IPS DF 6.9 (cell line): Measurements from ENCODE around the gene CCDC88C.

Experiments
- DNase-seq: peaks from one replicate; pipeline ENCODE4 v3.0.0-alpha.2; 2013; ENCODE audit warnings: low read depth, low spot score
- H3K27ac ChIP-seq: one replicate; pipeline ENCODE4 v1.5.1; 2013; ENCODE audit warnings: low read length, control low read depth
- H3K27me3 ChIP-seq: 2 replicates; pipeline ENCODE4 v1.6.1; 2013; ENCODE audit warnings: mild to moderate bottlenecking, low read length; ENCODE audit not compliant: control insufficient read depth, insufficient read depth
- H3K36me3 ChIP-seq: 2 replicates; pipeline ENCODE4 v1.6.1; 2013; ENCODE audit warnings: low read length; ENCODE audit not compliant: control insufficient read depth, insufficient read depth
- H3K4me1 ChIP-seq: 2 replicates; pipeline ENCODE4 v1.6.1; 2013; ENCODE audit warnings: low read length; ENCODE audit not compliant: control insufficient read depth, insufficient read depth
- H3K4me3 ChIP-seq: 2 replicates; pipeline ENCODE4 v1.5.1; 2013; ENCODE audit warnings: mild to moderate bottlenecking, low read length
- H3K9me3 ChIP-seq: 2 replicates; pipeline ENCODE4 v1.6.1; 2013; ENCODE audit warnings: low read length, inconsistent platforms; ENCODE audit not compliant: control insufficient read depth, insufficient read depth
- WGBS: extraction: QIAGEN DNeasy Blood & Tissue Kit; methylation state at CpG from one replicate; pipeline ENCODE4 v1.1.7; 2013; ENCODE audit warnings: mixed read lengths, missing lambda C conversion rate; ENCODE audit not compliant: insufficient read length, insufficient coverage; 5-methylcytosine and 5-hydroxymethylcytosine counted together

The CCDC88C gene

DNA sequence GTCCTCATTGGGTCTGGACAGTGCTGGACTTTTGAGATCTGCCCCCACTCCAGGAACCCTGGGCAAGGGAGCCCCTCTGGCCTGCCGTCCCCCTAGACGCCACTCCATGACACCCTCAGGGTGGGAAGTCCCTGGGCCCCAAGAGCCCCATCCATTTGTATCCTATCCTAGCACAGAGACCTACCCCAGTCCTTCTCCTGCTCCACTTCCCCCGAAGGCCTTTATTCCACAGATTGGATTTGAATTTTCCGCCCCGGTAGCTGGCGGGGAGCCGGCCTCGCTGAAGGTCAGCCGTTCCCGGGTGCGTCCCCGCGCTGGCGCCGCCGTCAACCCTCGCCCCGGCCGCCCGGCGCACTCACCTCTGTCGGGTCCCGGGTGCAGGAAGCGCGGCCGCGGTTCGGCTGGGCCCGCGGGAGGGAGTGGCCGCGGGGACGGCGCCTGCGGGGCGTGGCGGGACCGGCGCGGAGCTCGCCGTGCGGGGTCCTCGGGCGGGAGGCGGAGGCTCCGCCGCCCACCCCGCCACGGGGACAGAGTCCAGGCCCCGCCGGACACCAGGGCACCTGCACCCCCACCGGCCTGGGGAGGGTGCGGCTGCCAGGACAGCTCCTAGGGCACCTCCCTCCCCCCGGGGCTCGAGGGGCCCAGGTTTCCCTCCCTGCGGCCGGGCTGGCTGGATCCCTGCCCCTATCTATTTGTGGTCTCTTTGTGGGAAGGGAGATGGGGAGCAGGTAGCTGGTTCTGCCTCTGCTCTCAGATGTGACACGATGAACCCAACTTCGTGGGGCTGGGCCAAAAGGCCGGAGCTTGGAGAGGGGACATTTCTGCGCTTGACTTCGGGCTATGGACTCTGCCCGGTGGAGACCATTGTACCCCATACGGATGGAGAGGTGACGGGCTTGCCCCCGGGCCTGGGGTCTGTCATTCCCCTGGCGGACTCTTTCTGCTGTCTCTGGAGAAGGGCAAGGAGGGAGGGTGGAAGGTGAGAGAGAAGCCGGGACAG lies 153.2 kb downstream of the CCDC88C start:
- no peak for DNase-seq
- Histone ChIP-seq H3K36me3 (no peaks in the 10 kb centered on the region), H3K9me3 (no peaks in the 10 kb centered on the region), H3K4me1 (no peaks in the 10 kb centered on the region), H3K27ac (no peak overlapping the region), H3K27me3 (peaks cover 11% of the 10 kb centered on the region; the same call in 1 of the 2 replicates), H3K4me3 (peak overlapping the region; percentile 43; the same call in 1 of the 2 replicates)
- WGBS, result no CpG with 5 or more reads among the region's 69 CpGs

DNA sequence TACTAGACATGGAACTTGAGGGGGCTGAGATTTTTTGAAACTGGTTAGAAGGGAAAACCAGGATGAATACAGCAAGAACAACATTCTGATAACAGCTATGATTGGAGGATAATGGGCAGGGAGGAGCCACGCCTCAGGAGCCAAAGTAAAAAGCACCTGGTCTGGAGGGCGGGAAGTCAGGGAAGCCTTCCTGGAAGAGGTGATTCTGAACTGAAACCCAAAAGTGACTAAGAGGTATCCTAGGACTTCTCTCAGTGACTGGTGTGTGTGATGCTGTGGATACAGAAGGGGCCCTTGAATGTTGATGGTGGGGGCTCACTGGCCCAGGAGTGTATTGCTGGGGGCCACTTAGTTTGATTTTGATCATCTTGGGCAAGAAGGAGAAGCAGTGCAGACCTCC lies 154.3 kb downstream of the CCDC88C start:
- WGBS, result no CpG with 5 or more reads among the region's 2 CpGs
- no peaks in the 10 kb centered on the region for H3K36me3 ChIP-seq
- no peak overlapping the region for H3K4me3 ChIP-seq

DNA sequence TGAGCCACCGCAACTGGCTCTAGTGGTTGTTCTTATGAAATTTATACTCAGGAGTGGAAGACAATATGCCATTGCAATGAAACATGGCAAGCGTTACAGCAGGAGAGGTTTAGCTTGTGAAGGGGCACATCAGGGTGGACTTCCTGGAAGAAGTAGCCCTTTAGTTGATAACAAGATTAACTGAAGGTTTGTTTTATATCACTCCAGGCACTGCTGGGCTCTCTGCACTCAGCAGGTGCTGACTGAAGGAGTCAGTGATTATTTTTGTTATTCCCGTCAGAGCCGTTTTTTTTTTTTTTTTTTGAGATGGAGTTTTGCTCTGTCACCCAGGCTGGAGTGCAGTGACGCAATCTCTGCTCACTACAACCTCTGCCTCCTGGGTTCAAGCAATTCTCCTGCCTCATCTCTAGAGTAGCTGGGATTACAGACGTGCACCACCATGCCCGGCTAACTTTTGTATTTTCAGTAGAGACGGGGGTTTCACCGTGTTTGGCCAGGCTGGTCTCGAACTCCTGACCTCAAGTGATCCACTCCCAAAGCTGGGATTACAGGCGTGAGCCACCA lies 155.6 kb downstream of the CCDC88C start:
- no peaks in the 10 kb centered on the region for H3K9me3 ChIP-seq
- H3K27ac ChIP-seq, result no peak overlapping the region
- H3K27me3 ChIP-seq, result peaks cover 11% of the 10 kb centered on the region; the same call in 1 of the 2 replicates
- no peak for DNase-seq
- WGBS, result no CpG with 5 or more reads among the region's 11 CpGs
- H3K4me3 ChIP-seq, result no peak overlapping the region
- H3K36me3 ChIP-seq, result no peaks in the 10 kb centered on the region
- no peaks in the 10 kb centered on the region for H3K4me1 ChIP-seq

More for the DNA sequence above, 154.3 kb downstream of the CCDC88C start:
- no peak overlapping the region for H3K27ac ChIP-seq
- H3K27me3 ChIP-seq, result peaks cover 11% of the 10 kb centered on the region; the same call in 1 of the 2 replicates
- H3K9me3 ChIP-seq, result no peaks in the 10 kb centered on the region
- no peak for DNase-seq
- H3K4me1 ChIP-seq, result no peaks in the 10 kb centered on the region

DNA sequence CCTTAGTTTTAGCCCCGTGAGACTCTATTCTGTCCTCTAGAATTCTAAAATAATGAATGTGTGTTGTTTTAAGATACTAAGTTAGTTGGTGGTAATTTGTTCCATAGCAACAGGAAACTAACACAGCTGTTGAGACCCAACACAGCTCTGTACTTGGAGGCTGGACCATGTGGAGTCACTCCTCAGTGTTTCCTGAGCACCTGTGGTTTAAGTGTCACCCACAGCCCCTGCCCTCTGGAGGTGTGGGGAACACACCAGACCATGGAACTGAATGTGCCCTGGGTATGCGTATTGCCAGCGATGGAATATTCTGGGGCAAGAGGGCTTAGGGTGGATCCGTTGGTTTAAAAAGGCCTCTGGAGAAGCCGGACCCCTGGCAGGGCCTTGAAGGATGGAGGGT lies 156.5 kb downstream of the CCDC88C start:
- H3K27ac ChIP-seq, result no peak overlapping the region
- WGBS, result no CpG with 5 or more reads among the region's 5 CpGs

DNA sequence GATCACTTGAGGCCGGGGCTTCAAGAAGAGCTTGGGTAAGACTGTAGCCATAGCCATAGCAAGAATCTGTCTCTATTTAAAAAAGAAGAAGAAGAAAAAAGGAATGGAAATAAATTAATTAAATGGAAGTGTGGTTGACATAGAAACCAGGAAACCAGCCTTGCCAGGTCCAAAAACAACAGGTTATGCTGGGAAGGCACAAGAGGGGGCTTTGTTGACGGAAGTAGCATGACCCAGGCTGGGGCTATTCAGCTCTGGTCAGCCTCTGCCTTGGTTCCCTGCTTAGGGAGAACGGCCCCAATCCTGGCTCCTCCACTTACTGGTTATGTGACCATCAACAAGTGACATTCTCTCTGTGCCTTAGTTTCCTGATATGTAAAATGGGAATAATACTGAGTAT lies 158.7 kb downstream of the CCDC88C start:
- WGBS, result no CpG with 5 or more reads among the region's 3 CpGs
- DNase-seq, result no peak
- Histone ChIP-seq H3K27me3 (peaks cover 5% of the 10 kb centered on the region; the same call in 1 of the 2 replicates), H3K4me3 (no peak overlapping the region), H3K9me3 (no peaks in the 10 kb centered on the region), H3K27ac (no peak overlapping the region), H3K4me1 (peaks cover 2% of the 10 kb centered on the region; the same call in 1 of the 2 replicates), H3K36me3 (no peaks in the 10 kb centered on the region)

More for the DNA sequence above, 156.5 kb downstream of the CCDC88C start:
- Histone ChIP-seq H3K4me1 (no peaks in the 10 kb centered on the region), H3K36me3 (no peaks in the 10 kb centered on the region), H3K4me3 (no peak overlapping the region), H3K27me3 (peaks cover 11% of the 10 kb centered on the region; the same call in 1 of the 2 replicates), H3K9me3 (no peaks in the 10 kb centered on the region)
- no peak for DNase-seq

DNA sequence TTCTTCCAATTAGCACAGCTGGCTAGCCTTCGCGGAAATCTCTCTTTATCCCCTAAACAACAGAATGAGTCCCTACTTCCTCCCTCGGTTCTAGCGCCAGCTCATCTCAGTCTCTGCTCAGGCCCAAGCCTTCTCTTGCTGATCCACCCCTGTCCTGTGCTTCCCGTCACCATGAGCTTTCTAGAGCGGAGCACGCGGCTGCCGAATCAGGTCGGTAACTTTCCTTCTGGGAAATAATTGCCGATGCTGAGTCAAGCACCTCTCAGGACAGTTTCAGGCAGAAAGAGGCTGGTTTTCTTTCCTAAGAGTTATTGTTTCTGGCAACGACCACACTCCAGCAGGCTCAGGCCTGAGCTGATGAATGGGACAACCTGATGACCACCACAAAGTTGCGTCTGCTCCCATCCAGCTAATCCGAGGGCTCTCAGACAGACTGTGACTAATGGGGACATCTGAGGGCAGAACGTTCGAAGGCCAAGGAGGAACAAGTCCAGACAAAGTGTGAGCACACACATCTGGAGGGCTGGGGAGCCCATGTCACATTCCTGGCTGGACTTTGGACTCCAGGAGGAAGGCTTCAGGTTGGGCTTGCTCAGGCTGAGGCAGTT lies 159.5 kb downstream of the CCDC88C start:
- no peaks in the 10 kb centered on the region for H3K36me3 ChIP-seq
- no CpG with 5 or more reads among the region's 16 CpGs for WGBS
- H3K4me1 ChIP-seq, result peaks cover 3% of the 10 kb centered on the region; the same call in 1 of the 2 replicates
- no peaks in the 10 kb centered on the region for H3K27me3 ChIP-seq
- no peak overlapping the region for H3K27ac ChIP-seq
- DNase-seq, result no peak
- H3K4me3 ChIP-seq, result no peak overlapping the region
- H3K9me3 ChIP-seq, result no peaks in the 10 kb centered on the region

DNA sequence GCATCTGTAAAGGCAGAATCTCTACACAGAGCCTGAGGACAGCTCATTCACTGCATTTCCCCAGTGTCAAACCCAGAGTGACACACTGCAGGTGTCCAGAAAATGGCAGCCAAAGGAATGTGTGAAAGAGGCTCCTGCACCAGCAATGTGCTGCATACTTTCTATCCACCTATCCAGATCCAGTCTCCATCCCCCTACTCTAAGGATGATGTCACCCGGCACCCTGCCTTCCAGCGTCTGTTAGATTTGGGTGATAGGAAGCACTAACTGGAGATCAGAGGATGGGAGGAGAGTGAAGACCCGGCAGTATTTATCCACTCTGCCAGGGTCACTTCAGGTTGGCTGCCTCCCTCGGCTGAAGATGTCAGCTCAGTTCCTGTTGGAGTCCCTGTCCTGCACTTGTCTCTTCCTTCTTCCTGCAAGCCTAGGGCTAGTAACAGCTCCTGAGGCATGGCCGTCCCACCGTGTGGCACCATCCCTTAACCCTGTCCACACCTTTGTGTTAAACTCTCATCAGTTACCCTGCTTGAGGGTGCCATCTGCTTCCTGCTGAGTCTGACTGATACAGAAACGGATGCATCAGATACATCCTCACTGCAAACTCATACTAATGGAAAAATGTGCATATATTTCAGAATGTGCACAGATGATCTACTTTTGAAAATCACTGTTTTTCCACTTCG lies 160.2 kb downstream of the CCDC88C start:
- no peak for DNase-seq
- Histone ChIP-seq H3K4me1 (peaks cover 5% of the 10 kb centered on the region; the same call in 1 of the 2 replicates), H3K27me3 (no peaks in the 10 kb centered on the region), H3K27ac (no peak overlapping the region), H3K4me3 (no peak overlapping the region), H3K36me3 (no peaks in the 10 kb centered on the region), H3K9me3 (no peaks in the 10 kb centered on the region)
- WGBS, result no CpG with 5 or more reads among the region's 8 CpGs

DNA sequence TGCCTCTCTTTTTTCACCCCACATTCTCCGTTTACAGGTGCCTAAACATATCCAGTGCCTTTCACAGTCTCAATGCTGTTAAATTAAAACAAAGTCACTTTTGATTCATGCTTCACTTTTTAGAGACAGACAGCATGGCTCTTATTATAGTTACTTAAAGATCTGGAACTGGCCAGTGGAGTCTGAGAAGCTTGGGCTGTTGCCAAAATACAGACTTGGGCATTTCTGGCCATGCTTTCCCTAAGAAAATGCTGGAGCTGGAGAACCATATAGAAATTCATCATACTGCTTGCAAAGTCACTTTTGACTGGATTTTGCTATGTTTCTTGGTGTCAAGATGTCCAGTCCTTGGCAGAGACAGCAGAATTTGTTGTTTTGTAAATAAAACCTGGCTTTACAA lies 161.0 kb downstream of the CCDC88C start:
- Histone ChIP-seq H3K4me3 (no peak overlapping the region), H3K4me1 (peaks cover 5% of the 10 kb centered on the region; the same call in 1 of the 2 replicates), H3K36me3 (no peaks in the 10 kb centered on the region), H3K27ac (no peak overlapping the region), H3K9me3 (no peaks in the 10 kb centered on the region), H3K27me3 (no peaks in the 10 kb centered on the region)
- no CpG with 5 or more reads among the region's 1 CpG for WGBS
- no peak for DNase-seq

DNA sequence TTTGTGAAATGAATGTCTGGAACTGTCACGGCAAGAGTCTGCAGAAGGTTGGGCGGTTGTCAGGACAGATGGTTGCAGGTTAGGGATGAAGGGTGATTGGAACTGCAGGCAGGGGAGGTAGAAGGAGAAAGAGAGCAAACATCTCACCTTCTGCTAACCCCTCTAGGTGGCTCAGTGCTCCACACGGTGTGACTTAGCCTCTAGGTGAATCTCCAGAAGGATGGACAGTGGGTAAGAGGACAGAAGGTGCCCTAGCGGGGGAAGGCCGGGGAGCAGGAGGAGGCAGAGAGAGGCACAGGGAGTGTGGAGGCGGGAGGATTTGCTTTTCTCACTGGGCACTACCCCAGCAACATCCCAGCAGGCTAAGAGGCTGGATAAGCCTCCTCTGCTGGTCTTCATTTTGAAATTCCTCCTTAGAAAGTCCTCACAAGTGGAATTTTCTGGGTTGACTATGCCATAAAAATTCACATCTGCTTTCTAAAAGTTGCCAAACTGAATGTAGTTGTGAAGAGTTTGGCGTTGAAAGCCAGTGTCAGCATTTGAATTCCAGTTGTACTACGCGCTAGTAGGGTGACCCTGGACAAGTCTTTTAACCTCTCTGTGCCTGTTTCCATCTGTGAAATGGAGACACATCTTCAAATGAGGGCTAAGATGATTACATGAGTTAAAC lies 162.5 kb downstream of the CCDC88C start:
- WGBS, result no CpG with 5 or more reads among the region's 9 CpGs
- peaks cover 5% of the 10 kb centered on the region; the same call in 1 of the 2 replicates for H3K4me1 ChIP-seq
- H3K27me3 ChIP-seq, result no peaks in the 10 kb centered on the region
- DNase-seq, result no peak
- no peaks in the 10 kb centered on the region for H3K36me3 ChIP-seq
- no peaks in the 10 kb centered on the region for H3K9me3 ChIP-seq
- no peak overlapping the region for H3K4me3 ChIP-seq
- H3K27ac ChIP-seq, result no peak overlapping the region
